Stomach (tissue), 4 donors: ENCODE results near the gene PTPA.

Source experiments
- POLR2AphosphoS5 ChIP-seq, 3 donors: sonication (generic); formaldehyde crosslinking; IDR thresholded peaks; one replicate each; pipeline ENCODE4 v1.6.1; 2016; ENCODE audit warnings: antibody characterized with exemption in 3 of 3
- TF ChIP-seq, protein P1 (sequence below), 7 experiments: fragments of 450-650 bp in 4 of 7; fragments of 200-600 bp in 3 of 7; sonication (generic) in 3 of 7; IDR thresholded peaks; one replicate each; pipeline ENCODE4 v1.5.1; 2016 to 2019; ENCODE audit warnings: antibody characterized with exemption in 7 of 7, control low read depth in 2 of 7, mild to moderate bottlenecking in 1 of 7

DNA sequence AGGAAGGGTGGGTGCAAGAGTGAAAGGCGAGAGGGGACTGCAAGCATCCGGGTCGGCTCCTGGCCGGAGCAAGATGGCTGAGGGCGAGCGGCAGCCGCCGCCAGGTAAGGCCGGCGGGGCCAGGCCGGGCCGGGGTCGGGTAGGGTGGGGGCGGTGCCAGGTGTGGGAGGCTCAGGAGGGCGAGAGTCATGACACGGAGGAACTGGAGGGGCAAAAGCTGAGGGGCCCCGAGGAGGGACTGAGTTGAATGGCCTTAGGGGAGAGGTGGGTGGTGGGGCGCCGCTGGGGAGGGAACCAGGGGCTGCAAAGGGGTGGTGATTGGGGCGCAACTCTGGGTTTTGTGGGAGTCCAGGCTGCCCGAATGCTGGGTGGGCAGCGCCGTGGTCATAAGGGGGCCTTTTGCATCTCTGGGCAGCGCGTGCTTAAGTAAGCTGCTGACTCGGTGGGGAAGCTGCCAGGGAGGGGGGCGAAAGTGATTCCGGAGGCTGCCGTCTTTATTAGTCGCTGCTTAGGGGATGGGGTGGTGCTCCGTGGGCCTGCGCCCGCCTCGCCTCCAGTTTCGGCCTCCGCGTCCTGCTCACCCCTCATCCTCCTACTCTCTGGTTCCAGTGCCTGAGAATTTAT, 425 bp downstream of the PTPA start:
- TF ChIP-seq, protein P1, sequence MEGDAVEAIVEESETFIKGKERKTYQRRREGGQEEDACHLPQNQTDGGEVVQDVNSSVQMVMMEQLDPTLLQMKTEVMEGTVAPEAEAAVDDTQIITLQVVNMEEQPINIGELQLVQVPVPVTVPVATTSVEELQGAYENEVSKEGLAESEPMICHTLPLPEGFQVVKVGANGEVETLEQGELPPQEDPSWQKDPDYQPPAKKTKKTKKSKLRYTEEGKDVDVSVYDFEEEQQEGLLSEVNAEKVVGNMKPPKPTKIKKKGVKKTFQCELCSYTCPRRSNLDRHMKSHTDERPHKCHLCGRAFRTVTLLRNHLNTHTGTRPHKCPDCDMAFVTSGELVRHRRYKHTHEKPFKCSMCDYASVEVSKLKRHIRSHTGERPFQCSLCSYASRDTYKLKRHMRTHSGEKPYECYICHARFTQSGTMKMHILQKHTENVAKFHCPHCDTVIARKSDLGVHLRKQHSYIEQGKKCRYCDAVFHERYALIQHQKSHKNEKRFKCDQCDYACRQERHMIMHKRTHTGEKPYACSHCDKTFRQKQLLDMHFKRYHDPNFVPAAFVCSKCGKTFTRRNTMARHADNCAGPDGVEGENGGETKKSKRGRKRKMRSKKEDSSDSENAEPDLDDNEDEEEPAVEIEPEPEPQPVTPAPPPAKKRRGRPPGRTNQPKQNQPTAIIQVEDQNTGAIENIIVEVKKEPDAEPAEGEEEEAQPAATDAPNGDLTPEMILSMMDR (IDR thresholded peaks at IDR 0.05): no peak
- no peak for TF ChIP-seq POLR2AphosphoS5 (IDR thresholded peaks at IDR 0.05)
